WTC11 (cell line): ENCODE measurements around the gene DNAJC6. TPM values are rescaled to one million over a fixed set of nuclear protein-coding genes. Genes with fewer than 3 reads are reported as not detected.
A peak's percentile ranks its signal among the peaks of the same experiment; 100 is the strongest.

Experiments
- ATAC-seq: fragments of 200-7000 bp; cut with Tn5 transposase; 2 replicates; pipeline ENCODE4 v1.10.0; 2021; ENCODE audit warnings: mild to moderate bottlenecking, moderate library complexity
- CTCF ChIA-PET: fragments of 300-600 bp; sonication (Branson Sonifier 250); formaldehyde crosslinking; loops from one replicate; lab custom pipeline; 2021; ENCODE audit warnings: antibody characterized with exemption; lab: Charles Lee
- POLR2A ChIA-PET: fragments of 350-600 bp; sonication (Branson Sonifier 250); formaldehyde crosslinking; loops from one replicate; lab custom pipeline; 2021; ENCODE audit warnings: antibody characterized with exemption; lab: Charles Lee
- DNase-seq: peaks from one replicate; pipeline ENCODE4 v3.0.0; 2021; ENCODE audit warnings: low spot score
- H3K27ac Mint-ChIP-seq: 2 replicates; pipeline ENCODE4 v1.8.0; 2021; ENCODE audit warnings: mixed read lengths
- H3K27me3 Mint-ChIP-seq: 2 replicates; pipeline ENCODE4 v1.8.0; 2021; ENCODE audit warnings: low read depth, mild to moderate bottlenecking, moderate library complexity, mixed read lengths
- H3K36me3 Mint-ChIP-seq: 2 replicates; pipeline ENCODE4 v1.8.0; 2021; ENCODE audit warnings: mixed read lengths
- H3K4me1 Mint-ChIP-seq: 2 replicates; pipeline ENCODE4 v1.8.0; 2022; ENCODE audit warnings: mixed read lengths
- H3K4me3 Mint-ChIP-seq: 2 replicates; pipeline ENCODE4 v1.8.0; 2021; ENCODE audit warnings: mild to moderate bottlenecking, moderate library complexity, mixed read lengths
- H3K9me3 Mint-ChIP-seq: 2 replicates; pipeline ENCODE4 v1.8.0; 2021; ENCODE audit warnings: mixed read lengths
- AFF4 ChIP-seq: sonication (generic); formaldehyde crosslinking; IDR thresholded peaks from 2 replicates; pipeline ENCODE4 v1.8.1; 2023; ENCODE audit warnings: mild to moderate bottlenecking, missing genetic modification reagents, borderline replicate concordance
- AR ChIP-seq: fragments of 250-450 bp; sonication (Bioruptor Pico); IDR thresholded peaks from 2 replicates; pipeline ENCODE4 v1.9.0; 2021; ENCODE audit warnings: mild to moderate bottlenecking
- CDX4 ChIP-seq: fragments of 250-450 bp; sonication (Bioruptor Pico); IDR thresholded peaks from 2 replicates; pipeline ENCODE4 v1.9.0; 2021; ENCODE audit warnings: moderate library complexity, mild to moderate bottlenecking, inconsistent platforms, borderline replicate concordance
- CTCF ChIP-seq: fragments of 200-600 bp; IDR thresholded peaks from 2 replicates; pipeline ENCODE4 v1.8.0; 2022; ENCODE audit warnings: antibody characterized with exemption
- EMX1 ChIP-seq: fragments of 250-450 bp; sonication (Bioruptor Pico); IDR thresholded peaks from 2 replicates; pipeline ENCODE4 v1.8.0; 2021; ENCODE audit warnings: mild to moderate bottlenecking
- MLX ChIP-seq: sonication (generic); formaldehyde crosslinking; IDR thresholded peaks from 2 replicates; pipeline ENCODE4 v1.8.1; 2023; ENCODE audit warnings: mild to moderate bottlenecking, missing genetic modification reagents, moderate library complexity
- NR2C2 ChIP-seq: sonication (generic); formaldehyde crosslinking; IDR thresholded peaks from 2 replicates; pipeline ENCODE4 v1.8.0; 2022; ENCODE audit warnings: mild to moderate bottlenecking, missing genetic modification reagents
- PRDM15 ChIP-seq: sonication (generic); formaldehyde crosslinking; IDR thresholded peaks from 2 replicates; pipeline ENCODE4 v1.8.0; 2022; ENCODE audit warnings: missing genetic modification reagents
- RORB ChIP-seq: fragments of 250-450 bp; sonication (Bioruptor Pico); IDR thresholded peaks from 2 replicates; pipeline ENCODE4 v1.9.0; 2021; ENCODE audit warnings: mild to moderate bottlenecking
- SOX15 ChIP-seq: fragments of 250-450 bp; sonication (Bioruptor Pico); IDR thresholded peaks from 2 replicates; pipeline ENCODE4 v1.9.0; 2021; ENCODE audit warnings: mild to moderate bottlenecking
- TCF7 ChIP-seq: sonication (generic); formaldehyde crosslinking; IDR thresholded peaks from 2 replicates; pipeline ENCODE4 v1.8.0; 2022; ENCODE audit warnings: mild to moderate bottlenecking, low read depth, missing genetic modification reagents, moderate library complexity
- ZBTB21 ChIP-seq: sonication (generic); formaldehyde crosslinking; IDR thresholded peaks from 2 replicates; pipeline ENCODE4 v1.8.1; 2023; ENCODE audit warnings: mild to moderate bottlenecking, missing genetic modification reagents, borderline replicate concordance
- ZNF416 ChIP-seq: fragments of 250-450 bp; sonication (Bioruptor Pico); IDR thresholded peaks from 2 replicates; pipeline ENCODE4 v1.9.0; 2021; ENCODE audit warnings: mild to moderate bottlenecking, inconsistent platforms
- ZNF423 ChIP-seq: fragments of 250-450 bp; sonication (Bioruptor Pico); IDR thresholded peaks from 2 replicates; pipeline ENCODE4 v2.1.2; 2022; ENCODE audit warnings: mild to moderate bottlenecking, moderate library complexity
- ZNF671 ChIP-seq: fragments of 250-450 bp; sonication (Bioruptor Pico); IDR thresholded peaks from 2 replicates; pipeline ENCODE4 v1.8.0; 2021; ENCODE audit warnings: mild to moderate bottlenecking
- ZSCAN18 ChIP-seq: fragments of 250-450 bp; sonication (Bioruptor Pico); IDR thresholded peaks from 2 replicates; pipeline ENCODE4 v2.1.2; 2022; ENCODE audit warnings: mild to moderate bottlenecking, moderate library complexity
- total RNA-seq: library from RNA; stranded (reverse); gene quantifications from 3 replicates; pipeline ENCODE4 v1.2.3, GENCODE V29; 2021

The DNAJC6 gene
- total RNA-seq, 1 experiment from 2014 or later: 9.1 TPM

- Mint-ChIP-seq H3K9me3 (peaks cover 35% of the 10 kb centered on the region), H3K4me3 (no peak overlapping the region), H3K27me3 (no peaks in the 10 kb centered on the region; the same call in 1 of the 2 replicates), H3K27ac (no peak overlapping the region), H3K36me3 (peaks cover 16% of the 10 kb centered on the region), H3K4me1 (peaks cover 28% of the 10 kb centered on the region)
- peak; percentile 92 for ATAC-seq
- TF ChIP-seq ZNF423 (CRISPR knock-in tag) (no peak), ZSCAN18 (no peak), TCF7 (no peak), PRDM15 (CRISPR knock-in tag) (no peak), MLX (no peak), CTCF (no peak; the same call in none of the 2 replicates), ZBTB21 (CRISPR knock-in tag) (no peak), SOX15 (CRISPR knock-in tag) (no peak), ZNF671 (CRISPR knock-in tag) (no peak), CDX4 (CRISPR knock-in tag) (no peak), RORB (CRISPR knock-in tag) (no peak), EMX1 (no peak), ZNF416 (CRISPR knock-in tag) (no peak), AR (CRISPR knock-in tag) (no peak), NR2C2 (CRISPR knock-in tag) (no peak), AFF4 (CRISPR knock-in tag) (no peak)
- DNase-seq: no peak
- ChIA-PET POLR2A (interaction anchor here (0.6 to 1.1 kb wide), 3 partner anchors 28 to 220 kb away, joined by 3 read pairs; partner anchors contain the start of genes LEPR and LEPROT), CTCF (interaction anchor here (0.6 to 3.7 kb wide), 45 partner anchors 8 to 499 kb away, joined by 3 to 76 read pairs (median 4); partner anchors contain the start of genes DNAJC6, LEPR and LEPROT)
Measured at GRCh38 chr1:65459397-65459768, 150.0 kb downstream of the DNAJC6 start.
